A549 (cell line): Measurements from ENCODE around the gene RPL28. TPM values are rescaled to one million over a fixed set of nuclear protein-coding genes. Genes with fewer than 3 reads are reported as not detected.

Source experiments
- CBX8 ChIP-seq: fragments of 200-600 bp; sonication (generic); IDR thresholded peaks from 2 replicates; pipeline ENCODE4 v1.6.1; 2016
- CHD2 ChIP-seq: fragments of 150-350 bp; IDR thresholded peaks from 2 replicates; pipeline ENCODE4 v1.6.1; 2014; ENCODE audit warnings: low read length; ENCODE audit not compliant: partially characterized antibody
- CHD4 ChIP-seq: fragments of 200-600 bp; sonication (generic); IDR thresholded peaks from 2 replicates; pipeline ENCODE4 v1.6.1; 2016; ENCODE audit warnings: antibody characterized with exemption, mild to moderate bottlenecking, borderline replicate concordance
- EHMT2 ChIP-seq: fragments of 200-600 bp; sonication (generic); IDR thresholded peaks from 2 replicates; pipeline ENCODE4 v1.6.1; 2016; ENCODE audit warnings: antibody characterized with exemption, low read depth, mild to moderate bottlenecking, moderate library complexity
- EP300 ChIP-seq, 2 experiments: fragments of >200 bp; sonication (Bioruptor Twin); formaldehyde crosslinking; IDR thresholded peaks; 2 replicates in 1 of 2; 3 replicates in 1 of 2; pipeline ENCODE4 v1.6.1; 2016 to 2017
- ESRRA ChIP-seq: fragments of 150-350 bp; IDR thresholded peaks from 2 replicates; pipeline ENCODE4 v1.6.1; 2014; ENCODE audit warnings: mild to moderate bottlenecking, low read length, borderline replicate concordance
- FOSB ChIP-seq: fragments of 250-450 bp; sonication (Bioruptor Pico); IDR thresholded peaks from 2 replicates; pipeline ENCODE4 v1.5.0; 2020; ENCODE audit warnings: mild to moderate bottlenecking, moderate library complexity
- FOXS1 ChIP-seq: fragments of 250-450 bp; sonication (Bioruptor Pico); IDR thresholded peaks from 2 replicates; pipeline ENCODE4 v1.5.0; 2020; ENCODE audit warnings: mild to moderate bottlenecking, moderate library complexity
- GATA3 ChIP-seq: IDR thresholded peaks from 2 replicates; pipeline ENCODE4 v1.6.1; 2012; ENCODE audit warnings: borderline replicate concordance
- HOXA7 ChIP-seq: fragments of 250-450 bp; sonication (Bioruptor Pico); IDR thresholded peaks from 2 replicates; pipeline ENCODE4 v1.5.0; 2020; ENCODE audit warnings: mild to moderate bottlenecking, moderate library complexity
- JUN ChIP-seq, 2 experiments: fragments of >200 bp; sonication (Bioruptor Twin); formaldehyde crosslinking; IDR thresholded peaks; 2 replicates in 1 of 2; 3 replicates in 1 of 2; pipeline ENCODE4 v1.6.1; 2016 to 2017
- KDM5A ChIP-seq: fragments of 200-600 bp; sonication (generic); IDR thresholded peaks from 2 replicates; pipeline ENCODE4 v1.6.1; 2016; ENCODE audit warnings: antibody characterized with exemption, mild to moderate bottlenecking
- MAZ ChIP-seq: fragments of 150-350 bp; IDR thresholded peaks from 2 replicates; pipeline ENCODE4 v1.6.1; 2014; ENCODE audit warnings: antibody characterized with exemption, low read depth, low read length, borderline replicate concordance
- NFE2L2 ChIP-seq: fragments of 150-350 bp; conservative IDR thresholded peaks from 2 replicates; pipeline ENCODE4 v1.6.1; 2014; ENCODE audit warnings: low read length
- NR3C1 ChIP-seq: fragments of >200 bp; sonication (Bioruptor Twin); formaldehyde crosslinking; IDR thresholded peaks from 3 replicates; pipeline ENCODE4 v1.6.1; 2017
- POLR2A ChIP-seq: IDR thresholded peaks from 2 replicates; pipeline ENCODE4 v1.6.1; 2012; ENCODE audit warnings: mild to moderate bottlenecking, low read length
- RARB ChIP-seq: fragments of 250-450 bp; sonication (Bioruptor Pico); IDR thresholded peaks from 2 replicates; pipeline ENCODE4 v1.8.0; 2021; ENCODE audit warnings: mild to moderate bottlenecking, moderate library complexity
- SMC3 ChIP-seq: fragments of >200 bp; sonication (Bioruptor Twin); formaldehyde crosslinking; IDR thresholded peaks from 3 replicates; pipeline ENCODE4 v1.6.1; 2018; ENCODE audit warnings: inconsistent platforms
- SREBF2 ChIP-seq: fragments of 450-650 bp; IDR thresholded peaks from 2 replicates; pipeline ENCODE4 v1.6.1; 2014; ENCODE audit warnings: mild to moderate bottlenecking, moderate library complexity
- TFCP2L1 ChIP-seq: fragments of 250-450 bp; sonication (Bioruptor Pico); IDR thresholded peaks from 2 replicates; pipeline ENCODE4 v1.5.0; 2021; ENCODE audit warnings: mild to moderate bottlenecking
- ZNF302 ChIP-seq: fragments of 250-450 bp; sonication (Bioruptor Pico); IDR thresholded peaks from 2 replicates; pipeline ENCODE4 v1.9.0; 2021; ENCODE audit warnings: inconsistent platforms, mild to moderate bottlenecking, moderate library complexity
- polyA plus RNA-seq, 4 experiments: library from polyadenylated mRNA; depleted of rRNA in 3 of 4; stranded (reverse); fragments of >200 nt; fragmentation: RNase III in 1 of 4; extraction: RNeasy Plus Mini Kit Qiagen cat#74134 plus additional on column Dnase treatment in 1 of 4; gene quantifications; 2 replicates in 3 of 4; 3 replicates in 1 of 4; pipeline ENCODE4 v1.2.3, GENCODE V29; 2011 to 2017
- TF ChIP-seq, protein P1 (sequence below): fragments of 250-450 bp; sonication (Bioruptor Pico); IDR thresholded peaks from 2 replicates; pipeline ENCODE4 v1.5.0; 2021; ENCODE audit warnings: mild to moderate bottlenecking, moderate library complexity, borderline replicate concordance
- TF ChIP-seq, protein P2 (sequence below): IDR thresholded peaks from 2 replicates; pipeline ENCODE4 v1.6.1; 2012; ENCODE audit warnings: low read depth, borderline replicate concordance
- TF ChIP-seq, protein P3 (sequence below): IDR thresholded peaks from 2 replicates; pipeline ENCODE4 v1.6.1; 2012
- TF ChIP-seq, protein P4 (sequence below): fragments of 250-450 bp; sonication (Bioruptor Pico); IDR thresholded peaks from 2 replicates; pipeline ENCODE4 v1.5.0; 2020; ENCODE audit warnings: low read depth, mild to moderate bottlenecking, moderate library complexity
- TF ChIP-seq, protein P5 (sequence below): fragments of >200 bp; sonication (Bioruptor Twin); formaldehyde crosslinking; IDR thresholded peaks from 3 replicates; pipeline ENCODE4 v1.6.1; 2016

The RPL28 gene
- polyA plus RNA-seq, 2 of the 4 experiments (the other 2 are of a cell fraction) = 329 to 2,037 TPM

DNA sequence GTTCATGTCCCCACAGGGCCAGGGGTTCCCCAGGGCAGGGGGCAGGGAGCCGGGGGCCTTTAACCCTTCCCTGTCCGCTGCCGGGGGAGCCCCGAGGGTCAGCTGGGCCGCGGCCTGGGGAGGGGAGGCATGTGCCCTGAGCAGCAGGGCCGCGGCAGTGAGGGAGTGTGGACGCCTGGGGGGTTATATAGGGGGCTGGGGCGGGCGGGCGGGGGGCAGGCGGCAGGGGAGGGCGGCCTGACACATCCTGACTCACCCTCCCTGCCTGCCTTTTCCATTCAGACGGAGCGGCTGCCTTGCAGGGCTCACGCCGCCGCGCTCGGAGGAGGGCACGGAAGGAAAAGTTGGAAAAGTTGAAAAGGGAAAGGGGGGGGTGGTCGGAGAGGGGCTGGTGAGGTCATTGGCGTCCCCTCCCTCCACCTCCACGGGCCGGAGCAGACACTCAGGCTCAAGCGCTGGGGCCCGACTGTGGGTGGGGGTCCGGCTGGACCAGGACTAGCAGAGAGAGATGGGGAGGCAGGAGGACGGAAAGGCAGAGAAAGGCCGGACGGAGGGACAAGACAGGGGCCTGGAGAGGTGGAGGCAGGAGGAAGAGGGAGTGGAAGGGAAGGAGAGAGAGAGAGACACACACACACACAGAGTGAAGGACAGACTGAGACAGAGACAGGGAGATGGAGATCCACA, 15.3 kb upstream of the RPL28 start, which contains the start of gene IL11 (continued):
- TF ChIP-seq NFE2L2 (no peak), RARB (CRISPR knock-in tag) (no peak), JUN (IDR thresholded peaks at IDR 0.05) (peak; percentile 75 to 97), CHD4 (no peak), FOSB (CRISPR knock-in tag) (no peak), ZNF302 (CRISPR knock-in tag) (no peak), FOXS1 (CRISPR knock-in tag) (no peak), CHD2 (no peak), TFCP2L1 (CRISPR knock-in tag) (no peak), CBX8 (no peak), NR3C1 (no peak), SREBF2 (no peak), HOXA7 (CRISPR knock-in tag) (no peak), GATA3 (0 out of 2 replicates have a peak, but pooled peaks have one; percentile 29), EHMT2 (no peak), SMC3 (peak; percentile 34; the same call in 1 of the 3 replicates), KDM5A (no peak), ESRRA (no peak), POLR2A (peak; percentile 82), MAZ (no peak), EP300 (IDR thresholded peaks at IDR 0.05) (peak in 1 of 2 experiments; percentile 68; a peak in 2 of 5 replicates)
- TF ChIP-seq, protein P1, sequence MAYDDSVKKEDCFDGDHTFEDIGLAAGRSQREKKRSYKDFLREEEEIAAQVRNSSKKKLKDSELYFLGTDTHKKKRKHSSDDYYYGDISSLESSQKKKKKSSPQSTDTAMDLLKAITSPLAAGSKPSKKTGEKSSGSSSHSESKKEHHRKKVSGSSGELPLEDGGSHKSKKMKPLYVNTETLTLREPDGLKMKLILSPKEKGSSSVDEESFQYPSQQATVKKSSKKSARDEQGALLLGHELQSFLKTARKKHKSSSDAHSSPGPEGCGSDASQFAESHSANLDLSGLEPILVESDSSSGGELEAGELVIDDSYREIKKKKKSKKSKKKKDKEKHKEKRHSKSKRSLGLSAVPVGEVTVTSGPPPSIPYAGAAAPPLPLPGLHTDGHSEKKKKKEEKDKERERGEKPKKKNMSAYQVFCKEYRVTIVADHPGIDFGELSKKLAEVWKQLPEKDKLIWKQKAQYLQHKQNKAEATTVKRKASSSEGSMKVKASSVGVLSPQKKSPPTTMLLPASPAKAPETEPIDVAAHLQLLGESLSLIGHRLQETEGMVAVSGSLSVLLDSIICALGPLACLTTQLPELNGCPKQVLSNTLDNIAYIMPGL = no peak
- TF ChIP-seq, protein P2, sequence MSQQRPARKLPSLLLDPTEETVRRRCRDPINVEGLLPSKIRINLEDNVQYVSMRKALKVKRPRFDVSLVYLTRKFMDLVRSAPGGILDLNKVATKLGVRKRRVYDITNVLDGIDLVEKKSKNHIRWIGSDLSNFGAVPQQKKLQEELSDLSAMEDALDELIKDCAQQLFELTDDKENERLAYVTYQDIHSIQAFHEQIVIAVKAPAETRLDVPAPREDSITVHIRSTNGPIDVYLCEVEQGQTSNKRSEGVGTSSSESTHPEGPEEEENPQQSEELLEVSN = no peak
- TF ChIP-seq, protein P3, sequence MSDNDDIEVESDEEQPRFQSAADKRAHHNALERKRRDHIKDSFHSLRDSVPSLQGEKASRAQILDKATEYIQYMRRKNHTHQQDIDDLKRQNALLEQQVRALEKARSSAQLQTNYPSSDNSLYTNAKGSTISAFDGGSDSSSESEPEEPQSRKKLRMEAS = peak; percentile 62
- TF ChIP-seq, protein P4, sequence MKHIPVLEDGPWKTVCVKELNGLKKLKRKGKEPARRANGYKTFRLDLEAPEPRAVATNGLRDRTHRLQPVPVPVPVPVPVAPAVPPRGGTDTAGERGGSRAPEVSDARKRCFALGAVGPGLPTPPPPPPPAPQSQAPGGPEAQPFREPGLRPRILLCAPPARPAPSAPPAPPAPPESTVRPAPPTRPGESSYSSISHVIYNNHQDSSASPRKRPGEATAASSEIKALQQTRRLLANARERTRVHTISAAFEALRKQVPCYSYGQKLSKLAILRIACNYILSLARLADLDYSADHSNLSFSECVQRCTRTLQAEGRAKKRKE (CRISPR knock-in tag) = peak; percentile 8; the same call in 1 of the 2 replicates
- TF ChIP-seq, protein P5, sequence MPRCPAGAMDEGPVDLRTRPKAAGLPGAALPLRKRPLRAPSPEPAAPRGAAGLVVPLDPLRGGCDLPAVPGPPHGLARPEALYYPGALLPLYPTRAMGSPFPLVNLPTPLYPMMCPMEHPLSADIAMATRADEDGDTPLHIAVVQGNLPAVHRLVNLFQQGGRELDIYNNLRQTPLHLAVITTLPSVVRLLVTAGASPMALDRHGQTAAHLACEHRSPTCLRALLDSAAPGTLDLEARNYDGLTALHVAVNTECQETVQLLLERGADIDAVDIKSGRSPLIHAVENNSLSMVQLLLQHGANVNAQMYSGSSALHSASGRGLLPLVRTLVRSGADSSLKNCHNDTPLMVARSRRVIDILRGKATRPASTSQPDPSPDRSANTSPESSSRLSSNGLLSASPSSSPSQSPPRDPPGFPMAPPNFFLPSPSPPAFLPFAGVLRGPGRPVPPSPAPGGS = peak; percentile 80; the same call in 1 of the 3 replicates
- TF ChIP-seq, all 56 proteins: peak for 11
